Stimulated activated CD4-positive, alpha-beta T cell treated with anti-CD3 and anti-CD28 coated beads, TNF-alpha, amount 100 ng/mL, for 48 hours (primary cell): ENCODE results near the gene GAL3ST2.
A peak's percentile ranks its signal among the peaks of the same experiment; 100 is the strongest.
"Not testable (repeated sequence)": the region's sequence is repeated elsewhere in the genome, so short reads cannot be mapped to it uniquely, and the experiment has no call there.

Experiments
- DNase-seq, 3 donors: peaks; one replicate each; pipeline ENCODE4 v3.0.0-alpha.2; 2020; ENCODE audit warnings: low read depth in 3 of 3

GAL3ST2 gene

GRCh38 chr2:241746084-241746483 is 30.5 kb upstream of the GAL3ST2 start:
- DNase-seq: no peak

GRCh38 chr2:241748468-241749256 is 28.0 kb upstream of the GAL3ST2 start:
- DNase-seq: no peak

- no peak for DNase-seq
Measured at GRCh38 chr2:241750076-241750840, 26.4 kb upstream of the GAL3ST2 start.

- no peak for DNase-seq
Measured at GRCh38 chr2:241751152-241751551, 25.5 kb upstream of the GAL3ST2 start.

- no peak for DNase-seq
Measured at GRCh38 chr2:241751776-241752175, 24.8 kb upstream of the GAL3ST2 start.

- DNase-seq: no peak
Measured at GRCh38 chr2:241752253-241752652, 24.4 kb upstream of the GAL3ST2 start.

GRCh38 chr2:241752689-241753276 is 23.8 kb upstream of the GAL3ST2 start:
- no peak for DNase-seq

GRCh38 chr2:241753493-241753892 is 23.1 kb upstream of the GAL3ST2 start:
- DNase-seq: no peak

GRCh38 chr2:241754042-241754441 is 22.6 kb upstream of the GAL3ST2 start:
- no peak for DNase-seq

- no peak for DNase-seq
Measured at GRCh38 chr2:241755166-241755565, 21.5 kb upstream of the GAL3ST2 start.

GRCh38 chr2:241755777-241756176 is 20.8 kb upstream of the GAL3ST2 start:
- no peak for DNase-seq

- no peak for DNase-seq
Measured at GRCh38 chr2:241759067-241759807, 17.4 kb upstream of the GAL3ST2 start.

GRCh38 chr2:241759893-241760292 is 16.7 kb upstream of the GAL3ST2 start:
- DNase-seq: not testable (repeated sequence)

GRCh38 chr2:241760301-241760771 is 16.3 kb upstream of the GAL3ST2 start:
- DNase-seq: no peak

- DNase-seq: no peak
Measured at GRCh38 chr2:241762321-241762932, 14.2 kb upstream of the GAL3ST2 start.

- DNase-seq: peak in 2 of 3 donors; percentile 13 to 18
Measured at GRCh38 chr2:241762933-241763369, 13.7 kb upstream of the GAL3ST2 start.

- DNase-seq: no peak
Measured at GRCh38 chr2:241763551-241764274, 12.9 kb upstream of the GAL3ST2 start.

- no peak for DNase-seq
Measured at GRCh38 chr2:241764275-241765241, 12.1 kb upstream of the GAL3ST2 start.

GRCh38 chr2:241767464-241768250 is 9.0 kb upstream of the GAL3ST2 start:
- no peak for DNase-seq
